ENCODE measurements around the gene FAM177A1.

- no peak for TF ChIP-seq ZBTB7B (CRISPR knock-in tag; IDR thresholded peaks at IDR 0.05)
- TF ChIP-seq CHD2 (IDR thresholded peaks at IDR 0.05; ENCODE audit: low read depth, low read length) = no peak
- TF ChIP-seq KLF13 (CRISPR knock-in tag; IDR thresholded peaks at IDR 0.05) = no peak
Observed at GRCh38 chr14:35052637-35053036, 6.6 kb downstream of the FAM177A1 start.
